Gastroesophageal sphincter (tissue), 4 donors: ENCODE results near the gene PSMB2. TPM values are rescaled to one million over a fixed set of nuclear protein-coding genes. Genes with fewer than 3 reads are reported as not detected.

ENCODE experiments used
- ATAC-seq: fragments of 150-250 bp; one replicate; pipeline ENCODE4 v1.9.1; 2016; ENCODE audit warnings: mild to moderate bottlenecking, moderate library complexity
- H3K27ac ChIP-seq, 4 donors: fragments of 200-600 bp; sonication (generic) in 3 of 4; 1 replicate in 3 of 4; 2 replicates in 1 of 4; pipeline ENCODE4 v1.5.1; 2016 to 2019
- H3K27me3 ChIP-seq: fragments of 200-600 bp; sonication (generic); one replicate; pipeline ENCODE4 v1.5.1; 2019
- H3K36me3 ChIP-seq, 2 donors: fragments of 200-600 bp; sonication (generic); one replicate each; pipeline ENCODE4 v1.5.1; 2019; ENCODE audit warnings: control low read depth in 1 of 2
- H3K4me1 ChIP-seq, 3 donors: fragments of 200-600 bp; sonication (generic); 1 replicate in 2 of 3; 2 replicates in 1 of 3; pipeline ENCODE4 v1.5.1; 2016 to 2019; ENCODE audit warnings: control low read depth in 2 of 3
- H3K4me3 ChIP-seq, 2 donors: fragments of 200-600 bp; sonication (generic); one replicate each; pipeline ENCODE4 v1.5.1; 2019; ENCODE audit warnings: mild to moderate bottlenecking in 1 of 2, moderate library complexity in 1 of 2
- H3K9me3 ChIP-seq, 3 donors: fragments of 200-600 bp; sonication (generic); one replicate each; pipeline ENCODE4 v1.5.1; 2017 to 2019; ENCODE audit warnings: control low read depth in 2 of 3
- CTCF ChIP-seq, 4 experiments: fragments of 200-600 bp in 2 of 4; fragments of 450-650 bp in 2 of 4; sonication (generic) in 1 of 4; IDR thresholded peaks; one replicate each; pipeline ENCODE4 v1.5.1; 2017 to 2019; ENCODE audit warnings: antibody characterized with exemption in 4 of 4, mild to moderate bottlenecking in 2 of 4, moderate library complexity in 2 of 4
- EP300 ChIP-seq: sonication (generic); formaldehyde crosslinking; IDR thresholded peaks from one replicate; pipeline ENCODE4 v1.6.1; 2017; ENCODE audit warnings: antibody characterized with exemption, mild to moderate bottlenecking
- POLR2A ChIP-seq, 2 donors: fragments of 450-650 bp; IDR thresholded peaks; one replicate each; pipeline ENCODE4 v1.6.1; 2017; ENCODE audit warnings: antibody characterized with exemption in 2 of 2, mild to moderate bottlenecking in 2 of 2, moderate library complexity in 1 of 2
- POLR2AphosphoS5 ChIP-seq: sonication (generic); formaldehyde crosslinking; IDR thresholded peaks from one replicate; pipeline ENCODE4 v1.6.1; 2017; ENCODE audit warnings: antibody characterized with exemption
- whole genome bisulfite sequencing, 2 donors: methylation state at CpG; one replicate each; pipeline ENCODE4 v1.1.5; 2018; ENCODE audit warnings: low coverage in 1 of 2; 5-methylcytosine and 5-hydroxymethylcytosine counted together
- total RNA-seq, 4 donors: library from RNA; depleted of rRNA; stranded (reverse); fragments of >200 nt; gene quantifications; one replicate each; pipeline ENCODE4 v1.1.0, GENCODE V29; 2016

The PSMB2 gene
- total RNA-seq, 4 donors from 2014 or later = 31.0 to 39.3 (median 38.7) TPM

DNA sequence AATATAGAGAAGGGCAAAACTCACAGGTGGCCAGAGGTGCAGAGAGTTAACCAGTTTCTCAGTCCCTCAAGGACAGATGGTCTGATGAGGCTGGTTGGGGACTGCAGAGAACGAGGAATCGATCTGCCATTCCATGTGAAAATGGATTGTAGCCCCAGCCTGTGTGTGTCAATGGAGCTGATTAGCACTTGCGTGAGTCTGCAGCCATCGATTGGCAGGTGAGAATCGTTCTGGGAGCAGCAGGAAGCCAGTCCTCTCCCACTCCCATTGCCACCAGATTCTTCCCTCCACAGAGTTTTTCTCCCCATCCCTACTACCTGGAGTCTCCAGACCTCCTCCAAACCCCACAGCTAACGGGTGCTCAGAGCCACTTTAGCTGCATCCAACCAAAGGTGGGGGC lies 18.3 kb upstream of the PSMB2 start:
- WGBS, 2 donors = 33% methylated on average over 1 of the region's 6 CpGs; no CpG with 5 or more reads in 1 of the 2 donors
- no peak overlapping the region for H3K27ac ChIP-seq
- ATAC-seq = no peak

GRCh38 chr1:35657851-35658250 lies 16.5 kb upstream of the PSMB2 start:
- no peak for ATAC-seq
- WGBS, 2 donors = 43 to 67% methylated on average over 1 to 2 of the region's 2 CpGs
- Histone ChIP-seq H3K36me3 (no peaks in the 10 kb centered on the region), H3K27me3 (peaks cover 14% of the 10 kb centered on the region), H3K27ac (no peak overlapping the region), H3K9me3 (no peaks in the 10 kb centered on the region), H3K4me1 (no peaks in the 10 kb centered on the region), H3K4me3 (no peak overlapping the region)
- no peak for TF ChIP-seq POLR2A (IDR thresholded peaks at IDR 0.05)
- no peak for TF ChIP-seq EP300
- TF ChIP-seq POLR2AphosphoS5 = no peak
- no peak for TF ChIP-seq CTCF (IDR thresholded peaks at IDR 0.05)

More for the DNA sequence above, 18.3 kb upstream of the PSMB2 start:
- Histone ChIP-seq H3K4me3 (no peak overlapping the region), H3K4me1 (no peaks in the 10 kb centered on the region), H3K36me3 (no peaks in the 10 kb centered on the region), H3K27me3 (peaks cover 14% of the 10 kb centered on the region), H3K9me3 (no peaks in the 10 kb centered on the region)
- TF ChIP-seq POLR2A (IDR thresholded peaks at IDR 0.05) (no peak), POLR2AphosphoS5 (no peak)

DNA sequence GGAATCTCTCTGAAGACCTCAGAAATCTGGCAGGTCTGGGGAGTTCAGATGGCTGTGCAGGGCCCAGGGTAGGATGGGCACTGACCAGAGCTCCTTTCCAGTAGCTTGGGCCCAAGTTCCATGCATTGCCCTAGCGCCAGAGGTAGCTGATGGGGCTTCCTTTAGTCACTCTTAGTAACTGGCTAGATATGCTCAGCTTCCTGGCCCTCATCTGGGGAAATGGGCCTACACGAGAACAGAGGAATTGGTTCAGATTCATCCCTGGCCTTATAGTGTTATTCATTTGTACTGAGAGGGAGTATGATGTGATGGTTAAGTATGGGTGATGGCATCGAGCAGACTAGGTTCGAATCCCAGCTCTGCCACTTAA lies 15.5 kb upstream of the PSMB2 start:
- TF ChIP-seq POLR2AphosphoS5 (no peak), EP300 (no peak), POLR2A (IDR thresholded peaks at IDR 0.05) (no peak), CTCF (IDR thresholded peaks at IDR 0.05) (no peak)
- Histone ChIP-seq H3K9me3 (no peaks in the 10 kb centered on the region), H3K27ac (no peak overlapping the region), H3K27me3 (peaks cover 14% of the 10 kb centered on the region), H3K4me3 (no peak overlapping the region), H3K4me1 (no peaks in the 10 kb centered on the region), H3K36me3 (no peaks in the 10 kb centered on the region)
- ATAC-seq = no peak
- 70 to 81% methylated on average over 2 to 3 of the region's 4 CpGs for WGBS, 2 donors

GRCh38 chr1:35656148-35656862 lies 15.0 kb upstream of the PSMB2 start:
- WGBS, 2 donors = 51 to 62% methylated on average over 5 of the region's 5 CpGs
- H3K27ac ChIP-seq = no peak overlapping the region
- no peak for TF ChIP-seq CTCF (IDR thresholded peaks at IDR 0.05)
- no peak for TF ChIP-seq POLR2AphosphoS5
- no peak for TF ChIP-seq EP300
- TF ChIP-seq POLR2A (IDR thresholded peaks at IDR 0.05) = no peak
- no peaks in the 10 kb centered on the region for H3K4me1 ChIP-seq
- no peak overlapping the region for H3K4me3 ChIP-seq
- no peak for ATAC-seq
- H3K9me3 ChIP-seq = no peaks in the 10 kb centered on the region
- H3K36me3 ChIP-seq = no peaks in the 10 kb centered on the region
- peaks cover 14% of the 10 kb centered on the region for H3K27me3 ChIP-seq

DNA sequence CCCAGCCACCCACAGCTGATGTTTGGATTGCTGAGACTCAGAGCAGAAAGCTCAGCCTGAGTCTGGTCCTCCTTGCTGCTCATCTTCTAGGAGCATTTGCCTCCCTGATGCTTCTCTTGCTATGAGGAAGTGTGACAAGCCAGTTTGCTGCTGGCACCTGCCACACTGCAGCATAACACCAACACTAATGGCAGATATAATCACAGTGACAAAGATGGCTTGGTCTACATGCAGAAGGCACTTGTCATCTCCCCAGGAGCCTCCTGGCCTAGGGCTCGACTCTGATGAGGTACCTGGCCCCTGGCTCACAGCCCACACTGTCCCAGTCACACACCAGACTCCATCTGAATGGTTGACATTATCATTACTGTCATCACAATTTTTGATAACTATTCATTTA lies 13.9 kb upstream of the PSMB2 start:
- H3K36me3 ChIP-seq = no peaks in the 10 kb centered on the region
- 20 to 57% methylated on average over 1 of the region's 1 CpG for WGBS, 2 donors
- no peaks in the 10 kb centered on the region for H3K9me3 ChIP-seq
- no peak for TF ChIP-seq POLR2AphosphoS5
- TF ChIP-seq EP300 = no peak
- no peak overlapping the region for H3K27ac ChIP-seq
- H3K4me1 ChIP-seq = no peaks in the 10 kb centered on the region
- ATAC-seq = no peak
- peaks cover 7% of the 10 kb centered on the region for H3K27me3 ChIP-seq
- H3K4me3 ChIP-seq = no peak overlapping the region

DNA sequence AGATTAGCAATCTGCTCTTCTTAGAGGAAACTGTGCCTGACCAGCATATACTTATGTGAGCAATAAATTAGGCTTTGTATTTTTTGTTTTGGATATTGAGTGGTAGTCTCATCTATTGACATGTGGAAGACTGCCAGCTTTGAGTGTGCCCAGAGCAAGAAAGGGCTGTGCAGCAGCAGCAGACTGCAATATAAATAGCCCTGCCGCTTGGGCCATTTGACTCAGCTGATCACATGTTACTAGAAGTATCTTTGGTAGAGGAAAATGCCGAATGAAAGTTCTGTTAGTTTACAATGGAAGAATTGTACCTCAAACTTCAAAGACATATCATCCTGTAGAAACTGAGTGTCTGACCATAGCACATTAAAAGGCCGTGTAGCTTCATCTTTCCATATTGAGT lies 9.1 kb upstream of the PSMB2 start:
- Histone ChIP-seq H3K27ac (no peak overlapping the region), H3K36me3 (no peaks in the 10 kb centered on the region), H3K4me3 (no peak overlapping the region), H3K9me3 (no peaks in the 10 kb centered on the region), H3K27me3 (peaks cover 17% of the 10 kb centered on the region), H3K4me1 (no peaks in the 10 kb centered on the region)
- TF ChIP-seq POLR2A (IDR thresholded peaks at IDR 0.05) (no peak), POLR2AphosphoS5 (no peak), EP300 (no peak), CTCF (IDR thresholded peaks at IDR 0.05) (no peak)
- ATAC-seq = no peak
- WGBS, 2 donors = 59 to 79% methylated on average over 3 of the region's 3 CpGs
